HG02973 (cell line): ENCODE data around the gene SCML2.
"Not testable (repeated sequence)": the region's sequence is repeated elsewhere in the genome, so short reads cannot be mapped to it uniquely, and the experiment has no call there.

Experiments
- ATAC-seq: cut with Tn5 transposase; IDR thresholded peaks from one replicate; pipeline ENCODE4 v1.9.1; 2021; ENCODE audit warnings: moderate library complexity; ENCODE audit not compliant: unreplicated experiment

The SCML2 gene

DNA sequence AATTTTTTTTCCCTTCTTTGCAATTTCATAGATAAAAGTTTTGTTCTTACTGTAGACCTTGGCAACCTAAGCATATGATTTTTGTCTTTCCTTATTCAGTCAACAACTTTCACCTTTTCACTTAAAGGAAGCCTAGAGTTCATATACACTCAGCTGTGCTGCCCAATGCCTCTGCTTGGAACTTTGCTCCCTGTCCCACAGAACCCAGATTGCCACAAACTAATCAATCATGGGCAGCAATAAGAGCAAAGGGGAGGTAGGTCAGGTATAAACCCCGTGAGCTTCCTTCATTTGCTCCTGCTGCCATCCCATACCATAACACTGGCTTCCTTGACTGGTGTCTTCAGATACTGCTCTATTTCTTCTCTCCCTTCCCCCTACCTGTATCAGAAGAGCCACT is 82.8 kb downstream of the SCML2 start:
- ATAC-seq = no peak

DNA sequence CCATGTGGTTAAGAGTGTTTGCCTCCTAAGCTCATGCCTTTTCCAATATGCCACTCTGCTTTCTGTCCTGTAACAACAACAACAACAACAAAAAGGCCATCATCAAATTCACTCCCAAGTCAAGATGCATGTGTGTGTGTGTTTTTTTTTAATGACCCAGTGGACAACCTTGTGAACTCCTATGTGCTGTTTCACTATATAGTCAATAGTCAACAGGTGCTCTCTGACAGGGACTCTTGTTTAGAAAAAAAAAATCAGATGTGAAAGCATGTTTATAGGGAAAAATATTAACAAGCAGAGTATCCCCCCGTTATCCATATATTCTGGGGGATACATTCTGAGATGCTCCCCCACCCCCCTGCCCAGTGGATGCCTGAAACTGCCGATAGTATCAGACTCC is 83.2 kb downstream of the SCML2 start:
- no peak for ATAC-seq

DNA sequence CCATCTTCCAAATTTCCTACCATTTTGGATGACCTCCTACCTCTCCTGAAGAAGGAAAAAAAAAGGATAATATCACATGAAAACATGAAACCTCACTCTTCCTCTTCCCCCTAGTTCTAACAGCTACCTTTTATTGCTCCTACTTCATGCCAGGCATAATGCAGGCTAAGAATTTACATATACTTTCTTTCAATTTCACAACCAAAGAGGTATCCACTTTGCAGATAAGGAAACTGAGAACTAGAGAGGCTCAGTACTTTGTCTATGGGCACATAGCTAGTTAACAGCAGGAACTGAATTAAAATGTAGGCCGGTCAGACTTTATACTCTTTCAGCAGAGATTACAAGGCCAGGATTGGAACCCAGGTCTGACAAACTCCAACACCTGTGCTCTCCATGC is 99.4 kb downstream of the SCML2 start:
- no peak for ATAC-seq

DNA sequence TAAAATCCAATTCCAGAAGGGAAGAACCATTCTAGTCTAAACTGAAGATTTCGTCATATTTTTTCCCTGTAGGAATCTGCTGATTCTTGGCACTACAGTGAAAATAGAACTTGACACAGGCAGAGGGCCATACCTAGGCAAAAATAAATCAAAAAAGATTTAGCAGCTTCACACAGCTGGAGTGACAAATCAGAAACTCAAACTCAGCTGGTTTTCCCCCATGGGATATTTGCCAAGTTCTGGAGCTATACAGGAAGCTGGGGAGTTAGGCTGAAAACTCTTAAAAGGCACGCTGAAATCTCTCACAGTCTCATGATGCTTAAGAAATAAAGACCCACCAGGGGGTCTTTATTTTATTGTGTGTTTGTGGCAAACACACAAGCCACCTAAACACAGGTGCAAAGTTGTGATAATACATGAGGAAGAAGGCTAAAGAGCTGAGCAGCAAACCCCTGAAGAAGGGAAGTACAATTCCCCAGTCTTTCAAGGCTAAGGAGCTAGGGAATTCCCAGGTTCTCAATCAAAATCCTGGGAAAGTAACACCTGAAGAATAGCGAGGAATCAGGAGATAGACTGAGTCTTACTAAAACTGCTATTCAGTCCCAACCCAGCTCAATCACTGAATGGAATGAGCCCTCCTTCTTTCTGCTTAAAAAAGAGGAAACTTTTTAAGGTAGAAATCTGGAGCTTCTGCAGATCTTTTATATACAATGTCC is 101.7 kb downstream of the SCML2 start:
- no peak for ATAC-seq

DNA sequence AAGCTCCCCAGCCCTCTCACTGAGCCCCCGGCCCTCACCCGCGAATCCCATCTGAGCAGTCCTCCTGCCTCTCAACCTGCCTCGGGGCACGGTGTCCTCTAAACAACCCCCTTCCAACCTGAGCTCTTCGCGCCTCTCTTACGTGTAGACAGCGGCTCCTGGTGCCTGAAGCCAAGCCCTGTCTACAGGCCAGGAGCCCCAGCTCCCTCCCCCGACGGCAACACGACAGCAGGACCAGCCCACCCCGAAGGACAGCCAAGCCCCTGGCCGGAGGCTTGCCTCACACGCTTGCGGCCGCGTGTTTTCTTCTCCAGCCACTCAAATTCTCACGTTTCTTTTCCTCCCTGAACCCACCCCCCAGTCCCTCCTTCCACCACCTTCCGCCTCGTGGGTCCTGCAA is 124.8 kb downstream of the SCML2 start:
- not testable (repeated sequence) for ATAC-seq

DNA sequence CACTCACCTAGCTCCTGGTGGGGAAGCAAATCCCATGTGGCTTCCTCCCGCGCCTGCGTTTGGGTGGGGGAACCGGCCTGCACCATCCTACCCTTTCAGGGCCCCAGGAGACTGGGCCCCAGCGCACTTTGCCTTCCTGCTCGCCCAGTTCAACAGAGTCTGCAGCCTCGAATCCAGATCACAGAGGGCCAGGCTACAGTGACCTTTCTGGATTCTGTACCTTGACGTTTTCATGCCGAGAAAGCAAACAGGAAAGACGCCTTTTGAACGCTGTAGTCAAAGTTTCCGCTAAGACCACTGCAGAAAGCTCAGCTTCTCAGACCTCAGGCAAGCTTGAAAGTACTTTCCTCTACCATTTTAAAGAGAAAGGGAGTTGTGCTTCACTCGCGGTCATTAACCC is 126.4 kb downstream of the SCML2 start:
- no peak for ATAC-seq

- no peak for ATAC-seq
Observed at GRCh38 chrX:18227458-18227857, 127.0 kb downstream of the SCML2 start.

DNA sequence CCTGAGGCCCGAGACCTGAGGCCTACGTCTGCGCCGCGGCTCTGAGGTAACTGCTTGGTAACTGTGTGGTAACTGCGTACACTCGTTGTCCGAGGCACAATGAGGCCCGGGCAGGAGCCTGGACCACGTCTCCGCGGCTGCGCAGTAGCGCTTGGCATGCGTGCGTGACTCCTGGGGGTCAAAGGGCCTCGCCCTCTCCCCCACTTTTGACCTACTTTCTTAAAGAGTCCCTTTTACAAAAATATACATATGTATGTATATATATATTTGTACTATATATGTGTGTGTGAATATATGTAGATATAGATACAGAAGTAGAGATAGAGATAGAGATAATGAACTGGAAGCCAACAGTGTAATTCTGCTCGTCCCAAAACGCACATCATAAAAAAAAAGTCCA is 133.7 kb downstream of the SCML2 start, which contains the start of gene BEND2:
BEND2 (minus strand) TSS at position 101 of the 400 bp plus-strand sequence. CDS start 136 bp downstream, outside the sequence.
- no peak for ATAC-seq

DNA sequence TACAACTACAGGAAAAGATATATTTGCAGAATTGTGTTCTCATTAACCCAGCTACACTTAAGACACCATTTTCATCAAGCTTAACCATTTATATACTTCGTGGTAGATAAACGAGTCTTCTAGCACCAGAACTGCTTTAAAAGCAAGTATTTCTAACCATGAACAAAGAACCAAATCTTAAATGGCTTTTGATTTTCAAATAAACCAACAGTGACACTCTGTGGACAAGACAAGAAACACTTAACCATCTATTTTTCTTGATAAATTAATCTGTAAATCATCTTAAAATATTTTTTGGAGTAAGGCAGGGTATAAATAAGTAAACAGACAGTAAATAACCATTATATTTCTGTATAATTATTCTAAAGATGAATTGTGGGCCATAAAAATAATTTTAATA is 144.0 kb downstream of the SCML2 start:
- ATAC-seq = no peak

DNA sequence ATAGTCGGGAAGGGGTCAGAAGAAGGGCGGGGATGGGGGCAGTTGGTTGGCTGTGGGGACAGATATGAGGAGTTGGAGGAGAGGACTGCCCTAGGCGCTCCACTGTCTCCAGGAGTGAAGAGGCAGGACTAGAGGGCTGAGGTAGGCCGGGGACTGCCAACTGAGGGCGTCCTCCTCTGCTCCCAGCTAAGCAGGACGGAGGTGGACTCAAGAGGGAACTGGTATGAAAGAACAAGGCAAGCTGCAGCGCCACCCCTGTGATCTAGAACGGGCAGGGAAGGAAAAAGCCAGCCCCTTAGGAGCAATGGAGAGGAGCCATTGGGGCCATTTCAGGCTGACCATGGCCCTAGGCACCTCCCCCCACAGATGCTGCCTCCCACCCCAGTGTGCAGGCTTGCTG is 147.8 kb downstream of the SCML2 start:
- no peak for ATAC-seq

GRCh38 chrX:18203631-18204030 is 150.9 kb downstream of the SCML2 start:
- no peak for ATAC-seq

DNA sequence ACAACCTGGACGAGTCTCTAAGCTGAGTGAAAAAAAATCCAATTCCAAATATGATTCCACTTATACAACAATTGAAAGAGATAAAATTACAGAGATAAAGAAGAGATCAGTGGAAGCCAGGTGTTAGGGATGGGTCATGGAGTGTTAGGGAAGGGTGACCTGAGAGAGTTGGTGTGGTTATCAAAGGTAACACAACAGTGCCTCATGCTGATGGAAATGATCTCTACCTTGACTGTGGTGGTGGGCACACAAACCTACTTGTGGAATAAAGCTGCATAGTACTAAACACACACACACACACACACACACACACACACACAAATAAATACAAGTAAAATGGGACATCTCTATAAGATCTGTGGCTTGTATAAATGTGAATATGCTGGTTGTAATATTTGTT is 159.8 kb downstream of the SCML2 start:
- no peak for ATAC-seq
